Umbilical cord (tissue), 2 donors: ENCODE measurements around the gene MACROH2A2. TPM values are rescaled to one million over a fixed set of nuclear protein-coding genes. Genes with fewer than 3 reads are reported as not detected.

Experiments used
- DNase-seq: peaks from one replicate; pipeline ENCODE4 v3.0.0-alpha.2; 2015; ENCODE audit warnings: low spot score
- total RNA-seq: library from RNA; depleted of rRNA; stranded (reverse); fragments of >200 nt; gene quantifications from one replicate; pipeline ENCODE4 v1.2.3, GENCODE V29; 2014; ENCODE audit warnings: low replicate concordance; ENCODE audit not compliant: insufficient read depth

MACROH2A2 gene
- total RNA-seq, 1 donor from 2014 or later = 10.4 TPM

GRCh38 chr10:70126700-70127395, 74.2 kb downstream of the MACROH2A2 start:
- no peak for DNase-seq

- DNase-seq = no peak
Measured at GRCh38 chr10:70130878-70131559, 78.4 kb downstream of the MACROH2A2 start.

- DNase-seq = no peak
Measured at GRCh38 chr10:70131560-70131937, 78.9 kb downstream of the MACROH2A2 start.

- DNase-seq = peak; percentile 52
Measured at GRCh38 chr10:70132098-70133029, 79.7 kb downstream of the MACROH2A2 start, which contains the start of gene AIFM2. TSS of gene AIFM2 (minus strand) at chr10:70132825. CDS start at chr10:70124084, 8,741 bp downstream.

GRCh38 chr10:70135046-70135445, 82.4 kb downstream of the MACROH2A2 start:
- DNase-seq = no peak

- no peak for DNase-seq
Measured at GRCh38 chr10:70135684-70136083, 83.0 kb downstream of the MACROH2A2 start.

GRCh38 chr10:70137135-70137534, 84.5 kb downstream of the MACROH2A2 start:
- DNase-seq = no peak

- DNase-seq = no peak
Measured at GRCh38 chr10:70137927-70138883, 85.6 kb downstream of the MACROH2A2 start.

- DNase-seq = no peak
Measured at GRCh38 chr10:70139151-70139996, 86.7 kb downstream of the MACROH2A2 start.

GRCh38 chr10:70139997-70140250, 87.3 kb downstream of the MACROH2A2 start:
- DNase-seq = no peak

GRCh38 chr10:70140297-70140696, 87.7 kb downstream of the MACROH2A2 start:
- no peak for DNase-seq

- DNase-seq = no peak
Measured at GRCh38 chr10:70142555-70142954, 89.9 kb downstream of the MACROH2A2 start.

GRCh38 chr10:70144372-70145110, 91.9 kb downstream of the MACROH2A2 start:
- no peak for DNase-seq

- no peak for DNase-seq
Measured at GRCh38 chr10:70145166-70145665, 92.6 kb downstream of the MACROH2A2 start.

GRCh38 chr10:70145666-70146488, 93.2 kb downstream of the MACROH2A2 start:
- peak; percentile 65 for DNase-seq

GRCh38 chr10:70146489-70147258, 94.0 kb downstream of the MACROH2A2 start, which contains the start of gene TYSND1:
TSS of gene TYSND1 (minus strand) at chr10:70146700. CDS start at chr10:70146586, 114 bp downstream.
- peak; percentile 99 for DNase-seq

GRCh38 chr10:70147259-70147625, 94.6 kb downstream of the MACROH2A2 start:
- no peak for DNase-seq

GRCh38 chr10:70148516-70148915, 95.9 kb downstream of the MACROH2A2 start:
- DNase-seq = no peak
